GM23338 (cell line): ENCODE results near the gene CDK5RAP2. TPM values are rescaled to one million over a fixed set of nuclear protein-coding genes. Genes with fewer than 3 reads are reported as not detected.

Source experiments
- ATAC-seq: fragments of 200-7000 bp; cut with Tn5 transposase; 3 replicates; pipeline ENCODE4 v1.9.1; 2020
- DNase-seq: peaks from one replicate; pipeline ENCODE4 v3.0.0-alpha.2; 2015; ENCODE audit warnings: low spot score
- H2AFZ ChIP-seq: fragments of 200-600 bp; sonication (generic); 2 replicates; pipeline ENCODE4 v1.8.0; 2016; ENCODE audit warnings: antibody characterized with exemption, mild to moderate bottlenecking, moderate library complexity
- H3F3A ChIP-seq: fragments of 200-600 bp; sonication (generic); replicated peaks from 2 replicates; pipeline ENCODE4 v1.8.0; 2017; ENCODE audit warnings: antibody characterized with exemption, mixed run types, low read depth
- H3K27ac ChIP-seq: fragments of 200-600 bp; sonication (generic); 2 replicates; pipeline ENCODE4 v1.6.1; 2016; ENCODE audit warnings: low read depth
- H3K27me3 ChIP-seq: fragments of 200-600 bp; sonication (generic); 2 replicates; pipeline ENCODE4 v1.8.0; 2016; ENCODE audit warnings: mild to moderate bottlenecking, mixed run types, moderate library complexity; ENCODE audit not compliant: insufficient read depth
- H3K36me3 ChIP-seq: fragments of 200-600 bp; sonication (generic); 2 replicates; pipeline ENCODE4 v1.8.0; 2016; ENCODE audit warnings: mild to moderate bottlenecking; ENCODE audit not compliant: insufficient read depth
- H3K4me1 ChIP-seq: fragments of 200-600 bp; sonication (generic); 2 replicates; pipeline ENCODE4 v1.8.0; 2016; ENCODE audit warnings: mild to moderate bottlenecking, moderate library complexity; ENCODE audit not compliant: insufficient read depth
- H3K4me2 ChIP-seq: fragments of 200-600 bp; sonication (generic); 2 replicates; pipeline ENCODE4 v1.7.1; 2017; ENCODE audit warnings: mixed run types
- H3K4me3 ChIP-seq: fragments of 200-600 bp; sonication (generic); 2 replicates; pipeline ENCODE4 v1.6.1; 2016; ENCODE audit warnings: mixed run types
- H3K79me2 ChIP-seq: fragments of 200-600 bp; sonication (generic); replicated peaks from 2 replicates; pipeline ENCODE4 v1.8.0; 2017; ENCODE audit warnings: mild to moderate bottlenecking; ENCODE audit not compliant: insufficient read depth
- H3K9me2 ChIP-seq: fragments of 200-600 bp; sonication (generic); 2 replicates; pipeline ENCODE4 v1.8.0; 2017; ENCODE audit not compliant: insufficient read depth
- H4K20me1 ChIP-seq: fragments of 200-600 bp; sonication (generic); replicated peaks from 2 replicates; pipeline ENCODE4 v1.8.0; 2017; ENCODE audit warnings: mild to moderate bottlenecking; ENCODE audit not compliant: insufficient read depth
- H3K27ac Mint-ChIP-seq: 2 replicates; pipeline ENCODE4 v1.8.0; 2020; ENCODE audit warnings: inconsistent platforms, mild to moderate bottlenecking, moderate library complexity, mixed read lengths
- H3K27me3 Mint-ChIP-seq: 3 replicates; pipeline ENCODE4 v1.8.0; 2022; ENCODE audit warnings: low read depth, mild to moderate bottlenecking, moderate library complexity, mixed read lengths, inconsistent platforms; ENCODE audit not compliant: insufficient read depth, poor library complexity
- H3K36me3 Mint-ChIP-seq: 3 replicates; pipeline ENCODE4 v1.8.0; 2021; ENCODE audit warnings: low read depth, mild to moderate bottlenecking, inconsistent platforms, moderate library complexity, mixed read lengths
- H3K4me1 Mint-ChIP-seq: 3 replicates; pipeline ENCODE4 v1.8.0; 2020; ENCODE audit warnings: mild to moderate bottlenecking, inconsistent platforms, mixed read lengths
- H3K4me3 Mint-ChIP-seq: 3 replicates; pipeline ENCODE4 v1.8.0; 2021; ENCODE audit warnings: moderate library complexity, mild to moderate bottlenecking, inconsistent platforms, mixed read lengths
- H3K9me3 Mint-ChIP-seq: 3 replicates; pipeline ENCODE4 v1.8.0; 2020; ENCODE audit warnings: moderate library complexity, mild to moderate bottlenecking, inconsistent platforms, mixed read lengths
- CREB1 ChIP-seq: fragments of 250-450 bp; sonication (Bioruptor Pico); IDR thresholded peaks from 2 replicates; pipeline ENCODE4 v1.5.0; 2020; ENCODE audit warnings: low read depth, mild to moderate bottlenecking, moderate library complexity
- CTCF ChIP-seq, 2 experiments: fragments of 200-600 bp in 1 of 2; sonication (generic) in 1 of 2; conservative IDR thresholded peaks; 2 replicates each; pipeline versions ENCODE4 v1.5.1 to v1.6.1; 2016 to 2017; ENCODE audit warnings: antibody characterized with exemption in 2 of 2, low read depth in 2 of 2, mild to moderate bottlenecking in 2 of 2, moderate library complexity in 1 of 2
- ETS1 ChIP-seq: IDR thresholded peaks from 2 replicates; pipeline ENCODE4 v1.6.1; 2016; ENCODE audit warnings: antibody characterized with exemption
- EZH2phosphoT487 ChIP-seq: fragments of 200-600 bp; sonication (generic); IDR thresholded peaks from one replicate; pipeline ENCODE4 v1.8.1; 2018; ENCODE audit warnings: antibody characterized with exemption; ENCODE audit not compliant: unreplicated experiment
- JUNB ChIP-seq: IDR thresholded peaks from one replicate; pipeline ENCODE4 v1.6.1; 2016; ENCODE audit warnings: antibody characterized with exemption; ENCODE audit not compliant: unreplicated experiment
- NANOG ChIP-seq: IDR thresholded peaks from 2 replicates; pipeline ENCODE4 v1.6.1; 2016; ENCODE audit warnings: antibody characterized with exemption, borderline replicate concordance
- POLR2AphosphoS5 ChIP-seq: IDR thresholded peaks from 2 replicates; pipeline ENCODE4 v1.6.1; 2016; ENCODE audit warnings: antibody characterized with exemption, low read depth
- STAT1 ChIP-seq: IDR thresholded peaks from one replicate; pipeline ENCODE4 v1.6.1; 2016; ENCODE audit warnings: antibody characterized with exemption; ENCODE audit not compliant: unreplicated experiment
- ZNF114 ChIP-seq: fragments of 250-450 bp; sonication (Bioruptor Pico); IDR thresholded peaks from 2 replicates; pipeline ENCODE4 v1.5.0; 2020; ENCODE audit warnings: mild to moderate bottlenecking, moderate library complexity
- ZNF331 ChIP-seq: fragments of 250-450 bp; sonication (Bioruptor Pico); IDR thresholded peaks from 2 replicates; pipeline ENCODE4 v1.5.0; 2020; ENCODE audit warnings: low read depth, mild to moderate bottlenecking, moderate library complexity
- ZNF462 ChIP-seq: fragments of 250-450 bp; sonication (Bioruptor Pico); IDR thresholded peaks from 2 replicates; pipeline ENCODE4 v1.5.0; 2020; ENCODE audit warnings: mild to moderate bottlenecking, moderate library complexity
- polyA plus RNA-seq: library from polyadenylated mRNA; unstranded; fragments of >200 nt; fragmentation: Nextera tagmentation; extraction: Ambion mirVana; gene quantifications from 2 replicates; pipeline ENCODE4 v1.2.1, GENCODE V29; 2016
- total RNA-seq: library from RNA; depleted of rRNA; stranded (reverse); fragments of >200 nt; shearing (Covaris generic); gene quantifications from 2 replicates; pipeline ENCODE4 v1.2.3, GENCODE V29; 2014

Gene CDK5RAP2
- total and polyA plus RNA-seq, 2 experiments from 2014 or later: 50.7 to 65.7 TPM

GRCh38 chr9:120556775-120557174 is 23.2 kb downstream of the CDK5RAP2 start (continued):
- TF ChIP-seq CTCF (conservative IDR thresholded peaks at IDR 0.05; ENCODE audit: low read depth in 2 of 2) (no peak), NANOG (no peak), ZNF114 (CRISPR knock-in tag) (no peak), ETS1 (no peak), EZH2phosphoT487 (no peak), CREB1 (CRISPR knock-in tag) (no peak), ZNF331 (CRISPR knock-in tag) (no peak)

GRCh38 chr9:120555839-120556238 is 24.1 kb downstream of the CDK5RAP2 start:
- no peak overlapping the region for H3K4me3 Mint-ChIP-seq
- H3K27ac Mint-ChIP-seq: no peak overlapping the region
- no peak for DNase-seq
- H3K27me3 Mint-ChIP-seq: peaks cover 2% of the 10 kb centered on the region
- H3K9me3 Mint-ChIP-seq: no peaks in the 10 kb centered on the region
- Histone ChIP-seq H3K36me3 (no peaks in the 10 kb centered on the region), H3K4me2 (no peak overlapping the region), H3F3A (no peaks in the 10 kb centered on the region), H3K27ac (no peak overlapping the region), H4K20me1 (peaks cover 17% of the 10 kb centered on the region), H3K4me1 (no peaks in the 10 kb centered on the region), H2AFZ (no peak overlapping the region), H3K9me2 (no peaks in the 10 kb centered on the region), H3K27me3 (no peaks in the 10 kb centered on the region), H3K4me3 (no peak overlapping the region), H3K79me2 (peaks cover 65% of the 10 kb centered on the region)
- H3K36me3 Mint-ChIP-seq: peaks cover 25% of the 10 kb centered on the region
- ATAC-seq: no peak
- H3K4me1 Mint-ChIP-seq: no peaks in the 10 kb centered on the region
- TF ChIP-seq ETS1 (no peak), EZH2phosphoT487 (no peak), CTCF (conservative IDR thresholded peaks at IDR 0.05; ENCODE audit: low read depth in 2 of 2) (no peak), ZNF331 (CRISPR knock-in tag) (no peak), POLR2AphosphoS5 (no peak), CREB1 (CRISPR knock-in tag) (no peak), ZNF114 (CRISPR knock-in tag) (no peak), STAT1 (no peak), ZNF462 (no peak), JUNB (no peak)
